CD4-positive, alpha-beta T cell treated with Interleukin-17A for 4 hours (primary cell): ENCODE measurements around the gene COL5A1.
"Not testable (repeated sequence)": the region's sequence is repeated elsewhere in the genome, so short reads cannot be mapped to it uniquely, and the experiment has no call there.

ENCODE experiments used
- DNase-seq: peaks from one replicate; pipeline ENCODE4 v3.0.0-alpha.2; 2020; ENCODE audit warnings: mixed read lengths

Gene COL5A1

GRCh38 chr9:134641990-134642384 is 384 bp downstream of the COL5A1 start:
- DNase-seq, result no peak

GRCh38 chr9:134642385-134643181 is 980 bp downstream of the COL5A1 start:
- DNase-seq, result no peak

GRCh38 chr9:134643222-134643671 is 1.6 kb downstream of the COL5A1 start:
- no peak for DNase-seq

GRCh38 chr9:134644401-134644724 is 2.8 kb downstream of the COL5A1 start:
- DNase-seq, result not testable (repeated sequence)

GRCh38 chr9:134644725-134645606 is 3.4 kb downstream of the COL5A1 start:
- DNase-seq, result no peak

- DNase-seq, result no peak
These were observed 4.2 kb downstream of the COL5A1 start for GRCh38 chr9:134645607-134646365.

GRCh38 chr9:134647359-134648080 is 5.9 kb downstream of the COL5A1 start:
- no peak for DNase-seq

- no peak for DNase-seq
These were observed 7.3 kb downstream of the COL5A1 start for GRCh38 chr9:134648701-134649530.

GRCh38 chr9:134650431-134651190 is 9.0 kb downstream of the COL5A1 start:
- DNase-seq, result no peak

- DNase-seq, result no peak
These were observed 9.8 kb downstream of the COL5A1 start for GRCh38 chr9:134651226-134651905.

GRCh38 chr9:134652291-134653225 is 11.0 kb downstream of the COL5A1 start:
- no peak for DNase-seq

GRCh38 chr9:134653259-134654009 is 11.8 kb downstream of the COL5A1 start:
- DNase-seq, result no peak

- DNase-seq, result no peak
These were observed 13.5 kb downstream of the COL5A1 start for GRCh38 chr9:134655101-134655500.

- no peak for DNase-seq
These were observed 14.2 kb downstream of the COL5A1 start for GRCh38 chr9:134655586-134656333.

GRCh38 chr9:134656334-134657006 is 14.9 kb downstream of the COL5A1 start:
- DNase-seq, result no peak

GRCh38 chr9:134657666-134658377 is 16.2 kb downstream of the COL5A1 start:
- no peak for DNase-seq
